Measurements from ENCODE around the gene SIRT3. TPM values are rescaled to one million over a fixed set of nuclear protein-coding genes. Genes with fewer than 3 reads are reported as not detected.
"Not testable (repeated sequence)": the region's sequence is repeated elsewhere in the genome, so short reads cannot be mapped to it uniquely, and the experiment has no call there.

Gene SIRT3
- total RNA-seq, 4 donors from 2014 or later = 12.7 to 24.1 (median 17.3) TPM

- peaks cover 0 to 73% of the 10 kb centered on the region in 2 donors for H3K36me3 ChIP-seq
- H3K9me3 ChIP-seq = no peaks in the 10 kb centered on the region
- ATAC-seq = no peak
- TF ChIP-seq EP300 (IDR thresholded peaks at IDR 0.05) (no peak), POLR2AphosphoS5 (IDR thresholded peaks at IDR 0.05) (no peak), CTCF (IDR thresholded peaks at IDR 0.05) (no peak), POLR2A (IDR thresholded peaks at IDR 0.05) (no peak)
- H3K27ac ChIP-seq = no peak overlapping the region
- 79 to 85% methylated on average over 5 of the region's 5 CpGs for WGBS, 2 donors (ENCODE audit: low coverage in 1 of 2)
- H3K4me1 ChIP-seq = peaks cover 0 to 19% (median 10%) of the 10 kb centered on the region in 3 donors
- no peaks in the 10 kb centered on the region for H3K27me3 ChIP-seq
- H3K4me3 ChIP-seq = no peak overlapping the region
Measured at GRCh38 chr11:241634-242033, 5.5 kb upstream of the SIRT3 start.

- no peak for ATAC-seq
- H3K36me3 ChIP-seq = peaks cover 0 to 60% of the 10 kb centered on the region in 2 donors
Measured at GRCh38 chr11:240315-240714, 4.2 kb upstream of the SIRT3 start.

GRCh38 chr11:238346-238745, 2.2 kb upstream of the SIRT3 start:
- not testable (repeated sequence) for H3K27me3 ChIP-seq, H3K4me3 ChIP-seq, H3K9me3 ChIP-seq, H3K27ac ChIP-seq, ATAC-seq
- Histone ChIP-seq H3K36me3 (peaks cover 0 to 40% of the 10 kb centered on the region in 2 donors), H3K4me1 (peaks cover 0 to 35% (median 13%) of the 10 kb centered on the region in 3 donors)
- WGBS, 2 donors (ENCODE audit: low coverage in 1 of 2) = 62 to 74% methylated on average over 4 to 7 of the region's 7 CpGs

More at GRCh38 chr11:240315-240714, 4.2 kb upstream of the SIRT3 start:
- TF ChIP-seq CTCF (IDR thresholded peaks at IDR 0.05) = no peak
- TF ChIP-seq POLR2A (IDR thresholded peaks at IDR 0.05) = no peak
- TF ChIP-seq EP300 (IDR thresholded peaks at IDR 0.05) = no peak
- TF ChIP-seq POLR2AphosphoS5 (IDR thresholded peaks at IDR 0.05) = no peak
- 57 to 73% methylated on average over 1 of the region's 1 CpG for WGBS, 2 donors (ENCODE audit: low coverage in 1 of 2)
- Histone ChIP-seq H3K27me3 (no peaks in the 10 kb centered on the region), H3K9me3 (no peaks in the 10 kb centered on the region), H3K4me1 (peaks cover 0 to 25% (median 11%) of the 10 kb centered on the region in 3 donors), H3K4me3 (no peak overlapping the region), H3K27ac (no peak overlapping the region)

- Histone ChIP-seq H3K9me3 (no peaks in the 10 kb centered on the region), H3K27ac (peak within 1 kb of the TSS; percentile 85 to 96 (median 94)), H3K4me3 (peak within 1 kb of the TSS; percentile 93), H3K4me1 (peaks cover 0 to 35% (median 13%) of the 10 kb centered on the region in 3 donors), H3K27me3 (no peaks in the 10 kb centered on the region), H3K36me3 (peaks cover 0 to 40% of the 10 kb centered on the region in 2 donors)
- TF ChIP-seq POLR2A (IDR thresholded peaks at IDR 0.05) (peak; percentile 38 to 46), EP300 (IDR thresholded peaks at IDR 0.05) (no peak), POLR2AphosphoS5 (IDR thresholded peaks at IDR 0.05) (peak; percentile 53)
- peak; percentile 91 for ATAC-seq
- 7 to 14% methylated on average over 7 to 14 of the region's 62 CpGs for WGBS, 2 donors (ENCODE audit: low coverage in 1 of 2)
Measured at GRCh38 chr11:236774-237767, 929 bp upstream of the SIRT3 start, which contains the start of gene PSMD13. TSS of gene PSMD13 (plus strand) at chr11:236976. CDS start at chr11:237050, 74 bp downstream.

- peaks cover 0 to 35% (median 13%) of the 10 kb centered on the region in 3 donors for H3K4me1 ChIP-seq
- no peaks in the 10 kb centered on the region for H3K27me3 ChIP-seq
- H3K9me3 ChIP-seq = no peaks in the 10 kb centered on the region
- TF ChIP-seq CTCF (IDR thresholded peaks at IDR 0.05) (no peak), EP300 (IDR thresholded peaks at IDR 0.05) (no peak), POLR2AphosphoS5 (IDR thresholded peaks at IDR 0.05) (no peak), POLR2A (IDR thresholded peaks at IDR 0.05) (no peak)
- ATAC-seq = peak; percentile 7
- H3K4me3 ChIP-seq = peak overlapping the region; percentile 80 to 93
- WGBS, 2 donors (ENCODE audit: low coverage in 1 of 2) = 2 to 4% methylated on average over 12 to 13 of the region's 13 CpGs
- H3K27ac ChIP-seq = peak overlapping the region; percentile 80 to 96 (median 94)
- peaks cover 0 to 34% of the 10 kb centered on the region in 2 donors for H3K36me3 ChIP-seq
Measured at GRCh38 chr11:235609-235996, 539 bp downstream of the SIRT3 start.
